ENCODE measurements around the gene FEM1B. TPM values are rescaled to one million over a fixed set of nuclear protein-coding genes. Genes with fewer than 3 reads are reported as not detected.

FEM1B gene
- total RNA-seq, 1 experiment from 2014 or later = 41.0 TPM

DNA sequence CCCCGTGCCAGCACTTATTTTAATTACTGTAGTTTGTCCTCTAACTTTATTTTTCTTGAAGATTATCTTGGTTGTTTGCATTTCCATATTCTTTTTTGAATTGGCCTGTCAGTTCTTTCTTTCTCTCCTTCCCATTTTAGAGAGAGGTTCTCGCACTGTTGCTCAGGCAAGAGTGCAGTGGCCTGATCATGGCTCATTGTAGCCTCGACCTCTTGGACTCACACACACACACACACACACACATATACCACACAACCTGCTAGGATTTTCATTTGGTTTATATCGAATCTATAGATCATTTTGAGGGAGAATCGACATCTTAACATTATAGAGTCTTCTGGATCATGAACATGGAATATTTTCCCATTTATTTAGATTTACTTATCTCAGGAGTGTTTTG lies 8.7 kb downstream of the FEM1B start:
- no peak overlapping the region for H3K4me3 ChIP-seq (ENCODE audit: low read depth, low read length)
- H3K27me3 ChIP-seq (replicated peaks; ENCODE audit: control insufficient read depth, insufficient read depth, low read length) = no peaks in the 10 kb centered on the region
- Mint-ChIP-seq H3K27me3 (ENCODE audit: insufficient read depth, unreplicated experiment) (no peaks in the 10 kb centered on the region), H3K36me3 (ENCODE audit: insufficient read depth, unreplicated experiment) (peaks cover 51% of the 10 kb centered on the region), H3K4me1 (ENCODE audit: low read depth, unreplicated experiment) (peaks cover 8% of the 10 kb centered on the region), H3K9me3 (ENCODE audit: unreplicated experiment) (no peaks in the 10 kb centered on the region), H3K4me3 (ENCODE audit: unreplicated experiment) (no peak overlapping the region), H3K27ac (ENCODE audit: unreplicated experiment) (no peak overlapping the region)
- no peaks in the 10 kb centered on the region; the same call in 1 of the 2 replicates for H3K9me3 ChIP-seq
- POLR2A ChIA-PET = no interaction called here
- CTCF ChIA-PET = no interaction called here
- no peak for DNase-seq
- no TSS peak for BruUV-seq (replicated peaks)
- TF ChIP-seq, protein P1, sequence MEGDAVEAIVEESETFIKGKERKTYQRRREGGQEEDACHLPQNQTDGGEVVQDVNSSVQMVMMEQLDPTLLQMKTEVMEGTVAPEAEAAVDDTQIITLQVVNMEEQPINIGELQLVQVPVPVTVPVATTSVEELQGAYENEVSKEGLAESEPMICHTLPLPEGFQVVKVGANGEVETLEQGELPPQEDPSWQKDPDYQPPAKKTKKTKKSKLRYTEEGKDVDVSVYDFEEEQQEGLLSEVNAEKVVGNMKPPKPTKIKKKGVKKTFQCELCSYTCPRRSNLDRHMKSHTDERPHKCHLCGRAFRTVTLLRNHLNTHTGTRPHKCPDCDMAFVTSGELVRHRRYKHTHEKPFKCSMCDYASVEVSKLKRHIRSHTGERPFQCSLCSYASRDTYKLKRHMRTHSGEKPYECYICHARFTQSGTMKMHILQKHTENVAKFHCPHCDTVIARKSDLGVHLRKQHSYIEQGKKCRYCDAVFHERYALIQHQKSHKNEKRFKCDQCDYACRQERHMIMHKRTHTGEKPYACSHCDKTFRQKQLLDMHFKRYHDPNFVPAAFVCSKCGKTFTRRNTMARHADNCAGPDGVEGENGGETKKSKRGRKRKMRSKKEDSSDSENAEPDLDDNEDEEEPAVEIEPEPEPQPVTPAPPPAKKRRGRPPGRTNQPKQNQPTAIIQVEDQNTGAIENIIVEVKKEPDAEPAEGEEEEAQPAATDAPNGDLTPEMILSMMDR (IDR thresholded peaks at IDR 0.05; ENCODE audit: insufficient read depth in 1 of 2, low read depth in 1 of 2, low read length in 1 of 2, severe bottlenecking in 1 of 2, unreplicated experiment in 1 of 2) = no peak
- intact Hi-C loops (cut with micrococcal nuclease; ENCODE audit: unreplicated experiment) = no loop called here
- no peaks in the 10 kb centered on the region for H3K36me3 ChIP-seq (ENCODE audit: control insufficient read depth, insufficient read depth, low read length)
- H3K4me1 ChIP-seq = peaks cover 4% of the 10 kb centered on the region; the same call in 1 of the 2 replicates

DNA sequence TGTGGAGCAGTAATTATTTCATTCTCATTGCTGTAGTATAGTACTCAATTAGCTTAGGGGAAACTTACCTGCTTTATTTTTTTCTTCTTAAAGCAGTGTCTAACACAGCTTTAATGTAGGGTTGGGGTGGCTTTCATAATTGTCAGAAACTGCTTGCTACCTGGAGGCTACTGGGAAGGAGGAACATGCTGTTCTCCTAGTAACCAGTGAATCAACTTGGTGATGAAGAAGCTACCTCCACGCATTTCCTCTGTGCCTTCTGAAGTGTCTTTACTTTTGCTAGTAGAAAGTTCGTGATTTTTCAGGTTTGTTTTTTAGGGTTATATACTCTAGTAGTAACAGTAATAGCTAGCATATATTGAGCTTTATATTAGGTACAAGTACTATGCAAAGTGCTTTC lies 11.5 kb downstream of the FEM1B start:
- BruUV-seq (replicated peaks) = no TSS peak
- H3K4me1 Mint-ChIP-seq (ENCODE audit: low read depth, unreplicated experiment) = no peaks in the 10 kb centered on the region
- Histone ChIP-seq H3K9me3 (no peaks in the 10 kb centered on the region; the same call in 1 of the 2 replicates), H3K4me1 (peaks cover 4% of the 10 kb centered on the region; the same call in 1 of the 2 replicates), H3K36me3 (ENCODE audit: control insufficient read depth, insufficient read depth, low read length) (no peaks in the 10 kb centered on the region), H3K4me3 (ENCODE audit: low read depth, low read length) (no peak overlapping the region), H3K27me3 (replicated peaks; ENCODE audit: control insufficient read depth, insufficient read depth, low read length) (no peaks in the 10 kb centered on the region)
- H3K4me3 Mint-ChIP-seq (ENCODE audit: unreplicated experiment) = no peak overlapping the region
- intact Hi-C loops (cut with micrococcal nuclease; ENCODE audit: unreplicated experiment) = no loop called here
- H3K27ac Mint-ChIP-seq (ENCODE audit: unreplicated experiment) = no peak overlapping the region
- ChIA-PET CTCF (no interaction called here), POLR2A (no interaction called here)
- DNase-seq = no peak
- peaks cover 57% of the 10 kb centered on the region for H3K36me3 Mint-ChIP-seq (ENCODE audit: insufficient read depth, unreplicated experiment)
- no peaks in the 10 kb centered on the region for H3K27me3 Mint-ChIP-seq (ENCODE audit: insufficient read depth, unreplicated experiment)
- TF ChIP-seq, protein P1 (IDR thresholded peaks at IDR 0.05; ENCODE audit: insufficient read depth in 1 of 2, low read depth in 1 of 2, low read length in 1 of 2, severe bottlenecking in 1 of 2, unreplicated experiment in 1 of 2) = no peak
- H3K9me3 Mint-ChIP-seq (ENCODE audit: unreplicated experiment) = no peaks in the 10 kb centered on the region

DNA sequence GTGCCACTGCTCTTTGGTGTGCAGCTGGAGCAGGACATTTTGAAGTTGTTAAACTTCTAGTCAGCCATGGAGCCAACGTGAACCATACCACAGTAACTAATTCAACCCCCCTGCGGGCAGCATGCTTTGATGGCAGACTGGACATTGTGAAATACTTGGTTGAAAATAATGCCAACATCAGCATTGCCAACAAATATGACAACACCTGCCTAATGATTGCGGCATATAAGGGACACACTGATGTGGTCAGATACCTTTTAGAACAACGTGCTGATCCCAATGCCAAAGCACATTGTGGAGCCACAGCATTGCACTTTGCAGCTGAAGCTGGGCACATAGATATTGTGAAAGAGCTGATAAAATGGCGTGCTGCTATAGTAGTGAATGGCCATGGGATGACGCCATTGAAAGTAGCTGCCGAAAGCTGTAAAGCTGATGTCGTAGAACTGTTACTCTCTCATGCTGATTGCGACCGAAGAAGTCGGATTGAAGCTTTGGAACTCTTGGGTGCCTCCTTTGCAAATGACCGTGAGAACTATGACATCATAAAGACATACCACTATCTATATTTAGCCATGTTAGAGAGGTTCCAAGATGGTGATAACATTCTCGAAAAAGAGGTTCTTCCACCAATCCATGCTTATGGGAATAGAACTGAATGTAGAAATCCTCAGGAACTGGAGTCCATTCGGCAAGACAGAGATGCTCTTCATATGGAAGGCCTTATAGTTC lies 12.2 kb downstream of the FEM1B start:
- TF ChIP-seq, protein P1 (IDR thresholded peaks at IDR 0.05; ENCODE audit: insufficient read depth in 1 of 2, low read depth in 1 of 2, low read length in 1 of 2, severe bottlenecking in 1 of 2, unreplicated experiment in 1 of 2) = no peak
- no peak for DNase-seq
- Mint-ChIP-seq H3K27ac (ENCODE audit: unreplicated experiment) (no peak overlapping the region), H3K9me3 (ENCODE audit: unreplicated experiment) (no peaks in the 10 kb centered on the region), H3K36me3 (ENCODE audit: insufficient read depth, unreplicated experiment) (peaks cover 52% of the 10 kb centered on the region), H3K27me3 (ENCODE audit: insufficient read depth, unreplicated experiment) (no peaks in the 10 kb centered on the region), H3K4me1 (ENCODE audit: low read depth, unreplicated experiment) (no peaks in the 10 kb centered on the region), H3K4me3 (ENCODE audit: unreplicated experiment) (no peak overlapping the region)
- Histone ChIP-seq H3K4me1 (peaks cover 3% of the 10 kb centered on the region; the same call in 1 of the 2 replicates), H3K27me3 (replicated peaks; ENCODE audit: control insufficient read depth, insufficient read depth, low read length) (no peaks in the 10 kb centered on the region), H3K4me3 (ENCODE audit: low read depth, low read length) (no peak overlapping the region), H3K9me3 (no peaks in the 10 kb centered on the region; the same call in 1 of the 2 replicates), H3K36me3 (ENCODE audit: control insufficient read depth, insufficient read depth, low read length) (no peaks in the 10 kb centered on the region)
- BruUV-seq (replicated peaks) = no TSS peak
- intact Hi-C loops (cut with micrococcal nuclease; ENCODE audit: unreplicated experiment) = no loop called here
- ChIA-PET CTCF (no interaction called here), POLR2A (no interaction called here)

Measured in Caco-2 (cell line).